ENCODE measurements around the gene JUN.
A peak's percentile ranks its signal among the peaks of the same experiment; 100 is the strongest.

The JUN gene

GRCh38 chr1:58786184-58786926 lies 2.5 kb upstream of the JUN start:
- Histone ChIP-seq H3K4me2 (peak overlapping the region; percentile 74; the same call in 1 of the 2 replicates), H3K4me3 (IDR thresholded peaks at IDR 0.05; ENCODE audit: insufficient read depth, low read depth, low read length) (no peak overlapping the region), H3K9ac (no peak overlapping the region), H3K27ac (no peak overlapping the region), H2AFZ (ENCODE audit: low read depth) (no peak overlapping the region), H3K79me2 (ENCODE audit: insufficient read depth, low read depth) (peaks cover 24% of the 10 kb centered on the region), H3K27me3 (ENCODE audit: insufficient read depth, low read depth) (no peaks in the 10 kb centered on the region), H3K36me3 (ENCODE audit: insufficient read depth) (no peaks in the 10 kb centered on the region), H4K20me1 (ENCODE audit: insufficient read depth) (no peaks in the 10 kb centered on the region; the same call in 1 of the 2 replicates), H3K4me1 (ENCODE audit: low read depth, poor library complexity, severe bottlenecking) (peaks cover 6% of the 10 kb centered on the region)
- no peak for TF ChIP-seq CTCF (conservative IDR thresholded peaks at IDR 0.05; ENCODE audit: low read depth, low read length)

GRCh38 chr1:58785442-58786058 lies 1.7 kb upstream of the JUN start:
- no peaks in the 10 kb centered on the region; the same call in 1 of the 2 replicates for H4K20me1 ChIP-seq (ENCODE audit: insufficient read depth)
- H3K4me1 ChIP-seq (ENCODE audit: low read depth, poor library complexity, severe bottlenecking), result peaks cover 13% of the 10 kb centered on the region
- peaks cover 30% of the 10 kb centered on the region for H3K79me2 ChIP-seq (ENCODE audit: insufficient read depth, low read depth)
- H3K27ac ChIP-seq, result peak overlapping the region; percentile 79; the same call in 1 of the 2 replicates
- H2AFZ ChIP-seq (ENCODE audit: low read depth), result peak overlapping the region; percentile 41; the same call in 1 of the 2 replicates
- H3K27me3 ChIP-seq (ENCODE audit: insufficient read depth, low read depth), result no peaks in the 10 kb centered on the region
- peak overlapping the region; percentile 41 for H3K4me3 ChIP-seq (IDR thresholded peaks at IDR 0.05; ENCODE audit: insufficient read depth, low read depth, low read length)
- H3K9ac ChIP-seq, result peak overlapping the region; percentile 93; the same call in 1 of the 2 replicates
- no peaks in the 10 kb centered on the region for H3K36me3 ChIP-seq (ENCODE audit: insufficient read depth)
- no peak for TF ChIP-seq CTCF (conservative IDR thresholded peaks at IDR 0.05; ENCODE audit: low read depth, low read length)
- H3K4me2 ChIP-seq, result peak overlapping the region; percentile 74

DNA sequence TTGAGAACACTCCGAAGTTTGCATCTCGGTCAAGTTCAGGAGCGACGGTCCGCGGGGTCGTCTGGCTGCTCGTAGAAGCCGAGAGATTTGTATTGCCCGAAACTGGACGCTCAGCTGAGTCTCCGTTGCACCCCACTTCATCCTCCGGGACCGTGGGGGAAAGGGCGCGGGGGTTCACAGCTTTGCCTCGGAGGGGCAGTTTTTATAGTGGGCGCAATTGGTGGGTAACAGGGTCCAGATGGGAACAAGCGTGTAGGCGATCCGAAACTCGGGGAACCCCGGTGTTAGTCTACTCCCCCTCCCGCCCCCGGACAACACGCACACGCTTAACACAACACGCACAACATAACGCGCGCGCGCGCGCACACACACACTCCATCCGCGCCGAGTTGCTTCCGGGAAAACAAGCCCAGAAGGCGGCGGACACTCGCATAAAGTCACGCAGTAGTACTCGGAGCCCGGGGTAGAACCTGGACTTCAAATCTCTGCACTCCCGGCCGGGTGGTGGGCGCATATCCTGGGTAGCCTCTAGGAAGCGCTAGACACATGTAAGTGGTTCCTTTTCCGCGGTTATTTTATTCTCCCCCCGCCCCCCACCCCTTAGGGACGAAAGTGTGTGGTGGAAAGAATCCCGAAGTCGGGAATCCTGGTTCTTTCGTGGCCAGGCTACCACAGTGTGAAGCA lies 1.1 kb upstream of the JUN start:
- Histone ChIP-seq H3K4me3 (IDR thresholded peaks at IDR 0.05; ENCODE audit: insufficient read depth, low read depth, low read length) (peak overlapping the region; percentile 41), H3K79me2 (ENCODE audit: insufficient read depth, low read depth) (peaks cover 30% of the 10 kb centered on the region), H3K4me2 (peak overlapping the region; percentile 74), H4K20me1 (ENCODE audit: insufficient read depth) (no peaks in the 10 kb centered on the region; the same call in 1 of the 2 replicates), H3K27ac (peak overlapping the region; percentile 79), H3K9ac (peak overlapping the region; percentile 93), H2AFZ (ENCODE audit: low read depth) (peak overlapping the region; percentile 41; the same call in 1 of the 2 replicates), H3K4me1 (ENCODE audit: low read depth, poor library complexity, severe bottlenecking) (peaks cover 20% of the 10 kb centered on the region), H3K36me3 (ENCODE audit: insufficient read depth) (no peaks in the 10 kb centered on the region), H3K27me3 (ENCODE audit: insufficient read depth, low read depth) (no peaks in the 10 kb centered on the region)
- peak; percentile 44; the same call in 1 of the 2 replicates for TF ChIP-seq CTCF (conservative IDR thresholded peaks at IDR 0.05; ENCODE audit: low read depth, low read length)

- Histone ChIP-seq H4K20me1 (ENCODE audit: insufficient read depth) (no peaks in the 10 kb centered on the region; the same call in 1 of the 2 replicates), H3K4me2 (peak overlapping the region; percentile 53), H3K79me2 (ENCODE audit: insufficient read depth, low read depth) (peaks cover 30% of the 10 kb centered on the region), H3K4me3 (IDR thresholded peaks at IDR 0.05; ENCODE audit: insufficient read depth, low read depth, low read length) (peak overlapping the region; percentile 50), H3K27me3 (ENCODE audit: insufficient read depth, low read depth) (no peaks in the 10 kb centered on the region), H3K9ac (peak overlapping the region; percentile 93), H3K4me1 (ENCODE audit: low read depth, poor library complexity, severe bottlenecking) (peaks cover 24% of the 10 kb centered on the region), H3K27ac (peak overlapping the region; percentile 92), H3K36me3 (ENCODE audit: insufficient read depth) (no peaks in the 10 kb centered on the region), H2AFZ (ENCODE audit: low read depth) (no peak overlapping the region)
- no peak for TF ChIP-seq CTCF (conservative IDR thresholded peaks at IDR 0.05; ENCODE audit: low read depth, low read length)
Observed at GRCh38 chr1:58783090-58783992, 506 bp downstream of the JUN start.

Data from KMS-11 (cell line).